Spleen (tissue), 7 donors: ENCODE data around the gene BRMS1.
"Not testable (repeated sequence)": the region's sequence is repeated elsewhere in the genome, so short reads cannot be mapped to it uniquely, and the experiment has no call there.

Experiments used
- POLR2A ChIP-seq, 3 donors: fragments of 450-650 bp; IDR thresholded peaks; one replicate each; pipeline ENCODE4 v1.5.1; 2017; ENCODE audit warnings: antibody characterized with exemption in 3 of 3, mild to moderate bottlenecking in 1 of 3
- POLR2AphosphoS5 ChIP-seq, 3 donors: sonication (generic); formaldehyde crosslinking; IDR thresholded peaks; one replicate each; pipeline ENCODE4 v1.5.1; 2017; ENCODE audit warnings: antibody characterized with exemption in 3 of 3
- TF ChIP-seq, protein P1 (sequence below), 11 experiments: fragments of 200-600 bp in 7 of 11; fragments of 450-650 bp in 4 of 11; sonication (generic) in 4 of 11; IDR thresholded peaks in 8 of 11; conservative IDR thresholded peaks in 3 of 11; 1 replicate in 7 of 11; 2 replicates in 4 of 11; pipeline versions ENCODE4 v1.4.0 to v1.8.0; 2016 to 2021; ENCODE audit warnings: antibody characterized with exemption in 11 of 11, inconsistent platforms in 4 of 11, mild to moderate bottlenecking in 1 of 11
- donor health status: DM: no; HTN: no; CAD: no; lungs with moderate emphysema.
- donor health status: DM: no; HTN: no; CAD: no.
- donor health status: DM: no; HTN: no; CAD: no.

DNA sequence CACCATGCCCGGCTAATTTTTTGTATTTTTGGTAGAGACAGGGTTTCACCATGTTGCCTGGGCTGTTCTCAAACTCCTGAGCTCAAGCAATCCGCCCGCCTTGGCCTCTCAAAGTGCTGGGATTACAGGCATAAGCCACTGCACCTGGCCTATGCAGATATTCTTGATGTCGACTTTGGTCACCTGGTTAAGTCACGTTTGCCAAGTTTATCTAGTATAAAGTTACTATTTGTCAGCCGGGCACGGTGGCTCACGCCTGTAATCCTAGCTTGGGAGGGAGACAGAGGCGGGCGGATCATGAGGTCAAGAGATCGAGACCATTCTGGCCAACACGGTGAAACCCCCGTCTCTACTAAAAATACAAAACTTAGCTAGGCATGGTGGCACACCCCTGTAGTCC, 39.4 kb upstream of the BRMS1 start:
- TF ChIP-seq, protein P1, sequence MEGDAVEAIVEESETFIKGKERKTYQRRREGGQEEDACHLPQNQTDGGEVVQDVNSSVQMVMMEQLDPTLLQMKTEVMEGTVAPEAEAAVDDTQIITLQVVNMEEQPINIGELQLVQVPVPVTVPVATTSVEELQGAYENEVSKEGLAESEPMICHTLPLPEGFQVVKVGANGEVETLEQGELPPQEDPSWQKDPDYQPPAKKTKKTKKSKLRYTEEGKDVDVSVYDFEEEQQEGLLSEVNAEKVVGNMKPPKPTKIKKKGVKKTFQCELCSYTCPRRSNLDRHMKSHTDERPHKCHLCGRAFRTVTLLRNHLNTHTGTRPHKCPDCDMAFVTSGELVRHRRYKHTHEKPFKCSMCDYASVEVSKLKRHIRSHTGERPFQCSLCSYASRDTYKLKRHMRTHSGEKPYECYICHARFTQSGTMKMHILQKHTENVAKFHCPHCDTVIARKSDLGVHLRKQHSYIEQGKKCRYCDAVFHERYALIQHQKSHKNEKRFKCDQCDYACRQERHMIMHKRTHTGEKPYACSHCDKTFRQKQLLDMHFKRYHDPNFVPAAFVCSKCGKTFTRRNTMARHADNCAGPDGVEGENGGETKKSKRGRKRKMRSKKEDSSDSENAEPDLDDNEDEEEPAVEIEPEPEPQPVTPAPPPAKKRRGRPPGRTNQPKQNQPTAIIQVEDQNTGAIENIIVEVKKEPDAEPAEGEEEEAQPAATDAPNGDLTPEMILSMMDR (IDR thresholded peaks at IDR 0.05 in 8 of 11, conservative IDR thresholded peaks at IDR 0.05 in 3 of 11), result not testable (repeated sequence)
- TF ChIP-seq POLR2A, POLR2AphosphoS5 (IDR thresholded peaks at IDR 0.05): not testable (repeated sequence)
